Spleen (tissue), 11 donors: Measurements from ENCODE around the gene RGS5. TPM values are rescaled to one million over a fixed set of nuclear protein-coding genes. Genes with fewer than 3 reads are reported as not detected.

ENCODE experiments used
- DNase-seq: peaks from one replicate; pipeline ENCODE4 v3.0.0-alpha.2; 2020
- H3K27ac ChIP-seq, 8 donors: fragments of 200-600 bp; sonication (generic) in 7 of 8; 1 replicate in 4 of 8; 2 replicates in 4 of 8; pipeline versions ENCODE4 v1.5.0 to v1.8.0; 2016 to 2021; ENCODE audit warnings: inconsistent platforms in 4 of 8, mild to moderate bottlenecking in 4 of 8, moderate library complexity in 1 of 8
- H3K27me3 ChIP-seq, 7 donors: fragments of 200-600 bp; sonication (generic) in 6 of 7; replicated peaks in 1 of 7; 1 replicate in 4 of 7; 2 replicates in 3 of 7; pipeline versions ENCODE4 v1.5.0 to v1.8.0; 2016 to 2021; ENCODE audit warnings: inconsistent platforms in 3 of 7, mild to moderate bottlenecking in 1 of 7
- H3K36me3 ChIP-seq, 6 donors: fragments of 200-600 bp; sonication (generic) in 5 of 6; 1 replicate in 4 of 6; 2 replicates in 2 of 6; pipeline versions ENCODE4 v1.5.0 to v1.8.0; 2016 to 2021; ENCODE audit warnings: inconsistent platforms in 2 of 6
- H3K4me1 ChIP-seq, 6 donors: fragments of 200-600 bp; sonication (generic) in 5 of 6; 1 replicate in 3 of 6; 2 replicates in 3 of 6; pipeline versions ENCODE4 v1.5.0 to v1.8.0; 2016 to 2021; ENCODE audit warnings: inconsistent platforms in 3 of 6
- H3K4me3 ChIP-seq, 8 donors: fragments of 200-600 bp; sonication (generic) in 7 of 8; 1 replicate in 4 of 8; 2 replicates in 4 of 8; pipeline versions ENCODE4 v1.5.0 to v1.8.0; 2016 to 2021; ENCODE audit warnings: inconsistent platforms in 4 of 8, mild to moderate bottlenecking in 4 of 8, moderate library complexity in 2 of 8
- H3K9me3 ChIP-seq, 8 donors: fragments of 200-600 bp; sonication (generic) in 7 of 8; 1 replicate in 4 of 8; 2 replicates in 4 of 8; pipeline versions ENCODE4 v1.5.0 to v1.8.0; 2016 to 2021; ENCODE audit warnings: inconsistent platforms in 4 of 8
- CTCF ChIP-seq, 11 experiments: fragments of 200-600 bp in 7 of 11; fragments of 450-650 bp in 4 of 11; sonication (generic) in 4 of 11; IDR thresholded peaks in 8 of 11; conservative IDR thresholded peaks in 3 of 11; 1 replicate in 7 of 11; 2 replicates in 4 of 11; pipeline versions ENCODE4 v1.4.0 to v1.8.0; 2016 to 2021; ENCODE audit warnings: antibody characterized with exemption in 11 of 11, inconsistent platforms in 4 of 11, mild to moderate bottlenecking in 1 of 11
- POLR2A ChIP-seq, 3 donors: fragments of 450-650 bp; IDR thresholded peaks; one replicate each; pipeline ENCODE4 v1.5.1; 2017; ENCODE audit warnings: antibody characterized with exemption in 3 of 3, mild to moderate bottlenecking in 1 of 3
- POLR2AphosphoS5 ChIP-seq, 3 donors: sonication (generic); formaldehyde crosslinking; IDR thresholded peaks; one replicate each; pipeline ENCODE4 v1.5.1; 2017; ENCODE audit warnings: antibody characterized with exemption in 3 of 3
- WGBS, 5 donors: extraction: QIAGEN DNeasy Blood & Tissue Kit in 3 of 5; methylation state at CpG; one replicate each; pipeline versions ENCODE4 v1.1.5 to v1.1.7; 2013 to 2018; 5-methylcytosine and 5-hydroxymethylcytosine counted together
- intact Hi-C: fragments of 100-400 bp; cut with DNase I; formaldehyde crosslinking; loops from one replicate; pipeline ENCODE4 v1.15.0; 2023; ENCODE audit warnings: low total_unique reads
- polyA plus RNA-seq, 3 donors: library from polyadenylated mRNA; stranded (reverse); fragments of 200-250 nt; gene quantifications; one replicate each; pipeline ENCODE4 v1.2.1, GENCODE V29; 2013
- total RNA-seq, 7 donors: library from RNA; depleted of rRNA in 3 of 7; stranded (reverse); fragments of >200 nt in 3 of 7; fragmentation: NEBNext Ultra II Directional in 4 of 7; extraction: Animal tissue kit (Norgen Biotek cat#: 25700) in 4 of 7; gene quantifications; one replicate each; pipeline versions ENCODE4 v1.1.0 to v1.2.1, GENCODE V29; 2016 to 2021
- donor health status: healthy with polysubstance abuse.
- donor health status: DM: no; HTN: no; CAD: no; lungs with moderate emphysema.
- donor health status: DM: no; HTN: no; CAD: no.
- donor health status: Bipolar disorder and iron deficiency.
- donor health status: healthy.
- donor health status: DM: no; HTN: no; CAD: no.
- donor health status: DM: yes; HTN: yes; CAD: no.

Gene RGS5
- total and polyA plus RNA-seq, 10 donors, result 3.1 to 150 (median 22.7) TPM

- 81 to 93% (median 84%) methylated on average over 1 of the region's 1 CpG for WGBS, 5 donors
- H3K27ac ChIP-seq, result no peak overlapping the region
- H3K36me3 ChIP-seq, result no peaks in the 10 kb centered on the region
- H3K9me3 ChIP-seq, result no peaks in the 10 kb centered on the region
- peaks cover 0 to 10% (median 0%) of the 10 kb centered on the region in 7 donors for H3K27me3 ChIP-seq
- H3K4me3 ChIP-seq, result no peak overlapping the region
- no peak for DNase-seq
- intact Hi-C loops, result loop anchor here (10.0 kb wide), 2 partner anchors 96 to 316 kb away; no protein-coding TSS in a partner anchor
- no peak for TF ChIP-seq POLR2A (IDR thresholded peaks at IDR 0.05)
- TF ChIP-seq CTCF (IDR thresholded peaks at IDR 0.05 in 8 of 11, conservative IDR thresholded peaks at IDR 0.05 in 3 of 11), result no peak
- TF ChIP-seq POLR2AphosphoS5 (IDR thresholded peaks at IDR 0.05), result no peak
- peaks cover 0 to 16% (median 0%) of the 10 kb centered on the region in 6 donors for H3K4me1 ChIP-seq
Measured at GRCh38 chr1:163170331-163170730, 32.4 kb downstream of the RGS5 start.

- no peaks in the 10 kb centered on the region for H3K36me3 ChIP-seq
- peaks cover 0 to 16% (median 0%) of the 10 kb centered on the region in 6 donors for H3K4me1 ChIP-seq
- intact Hi-C loops, result no loop called here
- H3K9me3 ChIP-seq, result no peaks in the 10 kb centered on the region
- 92 to 96% (median 96%) methylated on average over 1 of the region's 1 CpG for WGBS, 5 donors
- H3K4me3 ChIP-seq, result no peak overlapping the region
- no peak overlapping the region for H3K27ac ChIP-seq
- no peak for TF ChIP-seq POLR2A (IDR thresholded peaks at IDR 0.05)
- DNase-seq, result no peak
- peaks cover 0 to 3% (median 0%) of the 10 kb centered on the region in 7 donors for H3K27me3 ChIP-seq
Measured at GRCh38 chr1:163169553-163169952, 33.2 kb downstream of the RGS5 start.

- Histone ChIP-seq H3K36me3 (no peaks in the 10 kb centered on the region), H3K27ac (peak overlapping the region in 2 of 8 donors; percentile 25 to 50), H3K4me3 (no peak overlapping the region), H3K9me3 (no peaks in the 10 kb centered on the region), H3K4me1 (peaks cover 0 to 16% (median 0%) of the 10 kb centered on the region in 6 donors), H3K27me3 (no peaks in the 10 kb centered on the region)
- 38 to 70% (median 65%) methylated on average over 1 of the region's 1 CpG for WGBS, 5 donors
- no peak for TF ChIP-seq CTCF (IDR thresholded peaks at IDR 0.05 in 8 of 11, conservative IDR thresholded peaks at IDR 0.05 in 3 of 11)
- peak in 1 of 3 donors; percentile 33 for TF ChIP-seq POLR2AphosphoS5 (IDR thresholded peaks at IDR 0.05)
- no peak for TF ChIP-seq POLR2A (IDR thresholded peaks at IDR 0.05)
- intact Hi-C loops, result no loop called here
- DNase-seq, result no peak
Measured at GRCh38 chr1:163168053-163168452, 34.7 kb downstream of the RGS5 start.

- WGBS, 5 donors, result 59 to 68% (median 62%) methylated on average over 6 of the region's 6 CpGs
- Histone ChIP-seq H3K27ac (peak overlapping the region in 3 of 8 donors; percentile 2 to 50 (median 16)), H3K4me1 (peaks cover 0 to 12% (median 0%) of the 10 kb centered on the region in 6 donors), H3K4me3 (no peak overlapping the region), H3K36me3 (no peaks in the 10 kb centered on the region), H3K27me3 (no peaks in the 10 kb centered on the region), H3K9me3 (no peaks in the 10 kb centered on the region)
- TF ChIP-seq CTCF (IDR thresholded peaks at IDR 0.05 in 8 of 11, conservative IDR thresholded peaks at IDR 0.05 in 3 of 11), result no peak
- TF ChIP-seq POLR2AphosphoS5 (IDR thresholded peaks at IDR 0.05), result no peak
- TF ChIP-seq POLR2A (IDR thresholded peaks at IDR 0.05), result no peak
- no peak for DNase-seq
- intact Hi-C loops, result no loop called here
Measured at GRCh38 chr1:163166886-163167555, 35.7 kb downstream of the RGS5 start.
